Fibroblast of lung (primary cell): Measurements from ENCODE around the gene ATP8A1. TPM values are rescaled to one million over a fixed set of nuclear protein-coding genes. Genes with fewer than 3 reads are reported as not detected.

Experiments
- DNase-seq, 2 donors: peaks; one replicate each; pipeline versions ENCODE4 v3.0.0 to v3.0.0-alpha.2; 2010; ENCODE audit warnings: low read depth in 2 of 2
- H2AFZ ChIP-seq: 2 replicates; pipeline ENCODE4 v1.5.1; 2012; ENCODE audit warnings: low read length, control low read depth, inconsistent platforms
- H3K27ac ChIP-seq: 2 replicates; pipeline ENCODE4 v1.5.1; 2011; ENCODE audit warnings: low read length, control low read depth; ENCODE audit not compliant: insufficient read depth
- H3K27me3 ChIP-seq: 2 replicates; pipeline ENCODE4 v1.5.1; 2011; ENCODE audit warnings: mild to moderate bottlenecking, low read length; ENCODE audit not compliant: control insufficient read depth, insufficient read depth
- H3K36me3 ChIP-seq: 2 replicates; pipeline ENCODE4 v1.5.1; 2011; ENCODE audit warnings: low read length; ENCODE audit not compliant: control insufficient read depth, insufficient read depth
- H3K4me1 ChIP-seq: 2 replicates; pipeline ENCODE4 v1.5.1; 2011; ENCODE audit warnings: low read length; ENCODE audit not compliant: control insufficient read depth, insufficient read depth; ENCODE audit errors: extremely low read depth
- H3K4me2 ChIP-seq: 2 replicates; pipeline ENCODE4 v1.5.1; 2011; ENCODE audit warnings: low read length, control low read depth; ENCODE audit not compliant: insufficient read depth; ENCODE audit errors: extremely low read depth
- H3K4me3 ChIP-seq, 4 experiments: fragments of 200-600 bp in 1 of 4; sonication (generic) in 1 of 4; replicated peaks in 1 of 4; 2 replicates each; pipeline ENCODE4 v1.5.1; 2011 to 2016; ENCODE audit warnings: low read length in 4 of 4, low read depth in 3 of 4, mild to moderate bottlenecking in 3 of 4, control low read depth in 2 of 4, inconsistent platforms in 1 of 4, mixed read lengths in 1 of 4; ENCODE audit not compliant: insufficient read depth in 1 of 4; ENCODE audit errors: control extremely low read depth in 1 of 4
- H3K79me2 ChIP-seq: 2 replicates; pipeline ENCODE4 v1.5.1; 2012; ENCODE audit warnings: mild to moderate bottlenecking, low read length, inconsistent platforms; ENCODE audit not compliant: control insufficient read depth, insufficient read depth
- H3K9ac ChIP-seq: 2 replicates; pipeline ENCODE4 v1.5.1; 2011; ENCODE audit warnings: mild to moderate bottlenecking, low read length, control low read depth; ENCODE audit not compliant: insufficient read depth
- H3K9me3 ChIP-seq: 2 replicates; pipeline ENCODE4 v1.5.1; 2012; ENCODE audit warnings: low read depth, low read length; ENCODE audit not compliant: control insufficient read depth, insufficient read depth
- H4K20me1 ChIP-seq: 2 replicates; pipeline ENCODE4 v1.5.1; 2011; ENCODE audit warnings: low read length; ENCODE audit not compliant: control insufficient read depth, insufficient read depth; ENCODE audit errors: extremely low read depth
- CTCF ChIP-seq, 2 donors: IDR thresholded peaks in 1 of 2; conservative IDR thresholded peaks in 1 of 2; 1 replicate in 1 of 2; 2 replicates in 1 of 2; pipeline ENCODE4 v1.5.1; 2011 to 2012; ENCODE audit warnings: low read length in 2 of 2, control low read depth in 1 of 2, inconsistent platforms in 1 of 2, low read depth in 1 of 2, mild to moderate bottlenecking in 1 of 2
- EZH2 ChIP-seq: IDR thresholded peaks from 2 replicates; pipeline ENCODE4 v1.5.1; 2012; ENCODE audit warnings: low read length, control low read depth, mild to moderate bottlenecking; ENCODE audit errors: missing control alignments
- polyA plus RNA-seq, 2 donors: library from polyadenylated mRNA; depleted of rRNA in 1 of 2; stranded (reverse) in 1 of 2; unstranded in 1 of 2; fragments of >200 nt; gene quantifications; 2 replicates each; pipeline ENCODE4 v1.2.1, GENCODE V29; 2011 to 2012; ENCODE audit warnings: missing spikeins in 1 of 2
- total RNA-seq: library from RNA; depleted of rRNA; stranded (reverse); fragments of >200 nt; gene quantifications from 2 replicates; pipeline ENCODE4 v1.2.1, GENCODE V29; 2014

The ATP8A1 gene
- total and polyA plus RNA-seq, 2 donors (not counting 1 experiment from before 2014, with no cell fraction given): 0.36 to 4.8 TPM

DNA sequence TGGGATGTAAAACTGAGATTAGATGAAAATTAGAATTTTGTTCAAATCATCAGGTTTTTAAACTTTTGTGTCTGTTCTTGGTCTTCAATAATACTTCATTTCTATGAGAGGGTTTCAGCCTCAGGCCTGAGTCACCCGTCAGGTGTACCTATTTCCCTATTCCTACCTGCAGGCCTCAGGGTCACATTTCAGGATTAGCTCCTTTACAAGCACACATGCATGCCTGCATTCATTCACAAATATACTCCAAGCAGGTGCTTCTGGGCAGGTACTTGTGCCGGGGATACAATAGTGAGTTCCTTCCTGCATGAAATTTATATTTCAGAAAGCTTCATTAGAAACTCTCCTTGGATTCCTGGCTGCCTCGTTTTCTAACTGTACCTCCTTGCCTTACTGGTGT is 144.7 kb downstream of the ATP8A1 start:
- TF ChIP-seq CTCF (conservative IDR thresholded peaks at IDR 0.05 in 1 of 2, IDR thresholded peaks at IDR 0.05 in 1 of 2; ENCODE audit: low read depth in 1 of 2, low read length in 2 of 2): no peak
- no peak for TF ChIP-seq EZH2
- Histone ChIP-seq H3K4me3 (no peak overlapping the region), H3K9ac (no peak overlapping the region), H3K27me3 (no peaks in the 10 kb centered on the region), H3K79me2 (no peaks in the 10 kb centered on the region), H3K4me2 (no peak overlapping the region), H4K20me1 (no peaks in the 10 kb centered on the region), H3K27ac (no peak overlapping the region), H3K9me3 (no peaks in the 10 kb centered on the region), H2AFZ (no peak overlapping the region), H3K36me3 (no peaks in the 10 kb centered on the region), H3K4me1 (no peaks in the 10 kb centered on the region)
- DNase-seq: no peak

GRCh38 chr4:42510225-42510624 is 146.7 kb downstream of the ATP8A1 start:
- Histone ChIP-seq H3K9me3 (no peaks in the 10 kb centered on the region), H3K27me3 (no peaks in the 10 kb centered on the region), H3K9ac (no peak overlapping the region), H3K79me2 (no peaks in the 10 kb centered on the region), H3K27ac (no peak overlapping the region), H3K36me3 (no peaks in the 10 kb centered on the region), H3K4me2 (no peak overlapping the region), H3K4me3 (no peak overlapping the region), H3K4me1 (no peaks in the 10 kb centered on the region), H4K20me1 (no peaks in the 10 kb centered on the region), H2AFZ (no peak overlapping the region)
- DNase-seq: no peak
- no peak for TF ChIP-seq EZH2
- TF ChIP-seq CTCF (conservative IDR thresholded peaks at IDR 0.05 in 1 of 2, IDR thresholded peaks at IDR 0.05 in 1 of 2; ENCODE audit: low read depth in 1 of 2, low read length in 2 of 2): no peak

- H3K9me3 ChIP-seq: no peaks in the 10 kb centered on the region
Observed at GRCh38 chr4:42501624-42502401, 155.1 kb downstream of the ATP8A1 start.

More at GRCh38 chr4:42501624-42502401, 155.1 kb downstream of the ATP8A1 start:
- no peak overlapping the region for H3K9ac ChIP-seq
- no peaks in the 10 kb centered on the region for H3K27me3 ChIP-seq
- no peak for TF ChIP-seq EZH2
- TF ChIP-seq CTCF (conservative IDR thresholded peaks at IDR 0.05 in 1 of 2, IDR thresholded peaks at IDR 0.05 in 1 of 2; ENCODE audit: low read depth in 1 of 2, low read length in 2 of 2): no peak
- no peak overlapping the region for H3K4me3 ChIP-seq
- no peaks in the 10 kb centered on the region for H3K36me3 ChIP-seq
- no peak overlapping the region for H3K4me2 ChIP-seq
- no peak overlapping the region for H2AFZ ChIP-seq
- H3K79me2 ChIP-seq: no peaks in the 10 kb centered on the region
- no peaks in the 10 kb centered on the region for H3K4me1 ChIP-seq
- H4K20me1 ChIP-seq: no peaks in the 10 kb centered on the region
- H3K27ac ChIP-seq: no peak overlapping the region
- DNase-seq: no peak
